Central memory CD8-positive, alpha-beta T cell (primary cell): ENCODE data around the gene ZNF284.
"Not testable (repeated sequence)": the region's sequence is repeated elsewhere in the genome, so short reads cannot be mapped to it uniquely, and the experiment has no call there.

Source experiments
- ATAC-seq: fragments of 150-1000 bp; cut with Tn5 transposase; replicated peaks from 2 replicates; pipeline ENCODE4 v1.10.0; 2022; ENCODE audit warnings: mild to moderate bottlenecking, moderate FRiP score, moderate number of reproducible peaks; ENCODE audit not compliant: poor library complexity, severe bottlenecking; ENCODE audit errors: extremely low read depth
- DNase-seq, 2 donors: peaks; one replicate each; pipeline ENCODE4 v3.0.0; 2021; ENCODE audit warnings: low spot score in 2 of 2
- H3K27ac Mint-ChIP-seq: one replicate; pipeline ENCODE4 v1.8.0; 2022; ENCODE audit warnings: low read depth, mild to moderate bottlenecking, moderate library complexity, mixed read lengths
- H3K27me3 Mint-ChIP-seq: one replicate; pipeline ENCODE4 v1.8.0; 2022; ENCODE audit warnings: mixed read lengths
- H3K36me3 Mint-ChIP-seq: one replicate; pipeline ENCODE4 v1.8.0; 2022; ENCODE audit warnings: mild to moderate bottlenecking, moderate library complexity, mixed read lengths; ENCODE audit not compliant: insufficient read depth
- H3K4me1 Mint-ChIP-seq: one replicate; pipeline ENCODE4 v1.8.0; 2022; ENCODE audit warnings: mixed read lengths
- H3K4me3 Mint-ChIP-seq: one replicate; pipeline ENCODE4 v1.8.0; 2022; ENCODE audit warnings: mild to moderate bottlenecking, moderate library complexity, mixed read lengths
- H3K9me3 Mint-ChIP-seq: one replicate; pipeline ENCODE4 v1.8.0; 2022; ENCODE audit warnings: mixed read lengths

Gene ZNF284

DNA sequence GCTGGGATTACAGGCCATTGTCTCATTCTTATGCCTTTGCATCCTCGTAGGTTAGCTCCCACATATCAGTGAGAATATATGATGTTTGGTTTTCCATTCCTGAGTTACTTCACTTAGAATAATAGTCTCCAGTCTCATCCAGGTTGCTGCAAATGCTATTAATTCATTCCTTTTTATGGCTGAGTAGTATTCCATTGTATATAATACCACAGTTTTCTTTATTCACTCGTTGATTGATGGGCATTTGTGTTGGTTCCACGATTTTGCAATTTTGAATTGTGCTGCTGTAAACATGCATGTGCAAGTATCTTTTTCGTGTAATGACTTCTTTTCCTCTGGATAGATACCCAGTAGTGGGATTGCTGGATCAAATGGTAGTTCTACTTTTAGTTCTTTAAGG is 49.2 kb downstream of the ZNF284 start:
- Mint-ChIP-seq H3K36me3 (peaks cover 60% of the 10 kb centered on the region), H3K4me1 (peaks cover 13% of the 10 kb centered on the region), H3K9me3 (peaks cover 26% of the 10 kb centered on the region)
- DNase-seq, H3K4me3 Mint-ChIP-seq, ATAC-seq, H3K27ac Mint-ChIP-seq, H3K27me3 Mint-ChIP-seq: not testable (repeated sequence)

GRCh38 chr19:44131955-44132354 is 60.0 kb downstream of the ZNF284 start:
- Mint-ChIP-seq H3K9me3 (no peaks in the 10 kb centered on the region), H3K4me1 (no peaks in the 10 kb centered on the region), H3K27me3 (no peaks in the 10 kb centered on the region), H3K4me3 (no peak overlapping the region), H3K27ac (no peak overlapping the region), H3K36me3 (peaks cover 23% of the 10 kb centered on the region)
- ATAC-seq = no peak
- no peak for DNase-seq
